ENCODE data around the gene USP6NL.
"Not testable (repeated sequence)": the region's sequence is repeated elsewhere in the genome, so short reads cannot be mapped to it uniquely, and the experiment has no call there.

Gene USP6NL

GRCh38 chr10:11444155-11444530 lies 167.3 kb downstream of the USP6NL start:
- no peak for DNase-seq (ENCODE audit: low read depth)

GRCh38 chr10:11443468-11444154 lies 167.8 kb downstream of the USP6NL start:
- DNase-seq (ENCODE audit: low read depth): no peak

GRCh38 chr10:11442001-11442773 lies 169.3 kb downstream of the USP6NL start:
- no peak for DNase-seq (ENCODE audit: low read depth)

GRCh38 chr10:11441151-11441535 lies 170.3 kb downstream of the USP6NL start:
- no peak for DNase-seq (ENCODE audit: low read depth)

GRCh38 chr10:11440250-11441150 lies 170.9 kb downstream of the USP6NL start:
- no peak for DNase-seq (ENCODE audit: low read depth)

- DNase-seq (ENCODE audit: low read depth): no peak
Observed at GRCh38 chr10:11439523-11440053, 171.9 kb downstream of the USP6NL start.

GRCh38 chr10:11437391-11438142 lies 173.9 kb downstream of the USP6NL start:
- DNase-seq (ENCODE audit: low read depth): no peak

- not testable (repeated sequence) for DNase-seq (ENCODE audit: low read depth)
Observed at GRCh38 chr10:11436445-11436844, 175.0 kb downstream of the USP6NL start.

GRCh38 chr10:11435581-11435981 lies 175.9 kb downstream of the USP6NL start:
- DNase-seq (ENCODE audit: low read depth): no peak

GRCh38 chr10:11434324-11434723 lies 177.1 kb downstream of the USP6NL start:
- no peak for DNase-seq (ENCODE audit: low read depth)

- no peak for DNase-seq (ENCODE audit: low read depth)
Observed at GRCh38 chr10:11433657-11434056, 177.8 kb downstream of the USP6NL start.

- no peak for DNase-seq (ENCODE audit: low read depth)
Observed at GRCh38 chr10:11431216-11431555, 180.3 kb downstream of the USP6NL start.

GRCh38 chr10:11430421-11431215 lies 180.8 kb downstream of the USP6NL start:
- DNase-seq (ENCODE audit: low read depth): no peak

- DNase-seq (ENCODE audit: low read depth): no peak
Observed at GRCh38 chr10:11429439-11430052, 181.9 kb downstream of the USP6NL start.

GRCh38 chr10:11425676-11426075 lies 185.8 kb downstream of the USP6NL start:
- no peak for DNase-seq (ENCODE audit: low read depth)

- DNase-seq (ENCODE audit: low read depth): no peak
Observed at GRCh38 chr10:11425296-11425610, 186.2 kb downstream of the USP6NL start.

- no peak for DNase-seq (ENCODE audit: low read depth)
Observed at GRCh38 chr10:11424456-11425295, 186.8 kb downstream of the USP6NL start.

- DNase-seq (ENCODE audit: low read depth): no peak
Observed at GRCh38 chr10:11416974-11417373, 194.5 kb downstream of the USP6NL start.

GRCh38 chr10:11415095-11415494 lies 196.4 kb downstream of the USP6NL start:
- no peak for DNase-seq (ENCODE audit: low read depth)

Measured in T-helper 22 cell (primary cell).